HFF-Myc (cell line): ENCODE results near the gene ATN1.

Source experiments
- DNase-seq: peaks from one replicate; pipeline ENCODE4 v3.0.0-alpha.2; 2011; ENCODE audit warnings: low read depth; ENCODE audit errors: extremely low read depth
- H3K4me3 ChIP-seq: replicated peaks from 2 replicates; pipeline ENCODE4 v1.5.1; 2011; ENCODE audit warnings: low read depth, mild to moderate bottlenecking, control low read depth, low read length
- CTCF ChIP-seq: IDR thresholded peaks from 2 replicates; pipeline ENCODE4 v1.5.1; 2012; ENCODE audit warnings: mild to moderate bottlenecking, low read depth, low read length, control low read depth; ENCODE audit errors: missing control alignments

ATN1 gene

DNA sequence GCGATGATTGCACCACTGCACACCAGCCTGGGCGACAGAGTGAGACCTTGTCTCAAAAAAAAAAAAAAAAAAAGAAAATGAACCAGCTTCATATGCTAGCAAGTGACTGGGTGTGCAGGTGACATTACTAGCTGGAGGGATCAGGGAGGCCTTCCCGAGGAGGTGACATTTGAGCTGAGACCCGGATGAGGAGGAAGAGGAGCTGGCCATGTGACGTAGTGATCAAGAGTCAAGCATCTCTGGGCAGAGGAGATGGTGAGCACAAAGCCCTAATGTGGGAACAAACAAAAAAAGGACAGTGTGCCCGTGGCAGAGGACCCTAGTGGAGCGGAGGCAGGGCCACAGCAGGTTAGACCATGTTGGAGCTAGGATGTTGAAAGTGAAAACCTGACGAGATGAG lies 19.9 kb downstream of the ATN1 start:
- H3K4me3 ChIP-seq = no peak overlapping the region
- no peak for DNase-seq
- no peak for TF ChIP-seq CTCF

- DNase-seq = no peak
- H3K4me3 ChIP-seq = no peak overlapping the region
- TF ChIP-seq CTCF = no peak
These were observed 21.3 kb downstream of the ATN1 start for GRCh38 chr12:6948873-6949594.

- H3K4me3 ChIP-seq = no peak overlapping the region
- no peak for TF ChIP-seq CTCF
- DNase-seq = no peak
These were observed 22.6 kb downstream of the ATN1 start for GRCh38 chr12:6950401-6950801.

GRCh38 chr12:6950811-6951540 lies 23.2 kb downstream of the ATN1 start, which contains the start of gene PTPN6:
Gene PTPN6 (plus strand): TSS chr12:6951356. CDS start chr12:6951513, 157 bp downstream.
- DNase-seq = no peak
- H3K4me3 ChIP-seq = no peak within 1 kb of the TSS
- no peak for TF ChIP-seq CTCF

GRCh38 chr12:6951551-6952120 lies 23.9 kb downstream of the ATN1 start:
- no peak overlapping the region for H3K4me3 ChIP-seq
- DNase-seq = no peak
- no peak for TF ChIP-seq CTCF

DNA sequence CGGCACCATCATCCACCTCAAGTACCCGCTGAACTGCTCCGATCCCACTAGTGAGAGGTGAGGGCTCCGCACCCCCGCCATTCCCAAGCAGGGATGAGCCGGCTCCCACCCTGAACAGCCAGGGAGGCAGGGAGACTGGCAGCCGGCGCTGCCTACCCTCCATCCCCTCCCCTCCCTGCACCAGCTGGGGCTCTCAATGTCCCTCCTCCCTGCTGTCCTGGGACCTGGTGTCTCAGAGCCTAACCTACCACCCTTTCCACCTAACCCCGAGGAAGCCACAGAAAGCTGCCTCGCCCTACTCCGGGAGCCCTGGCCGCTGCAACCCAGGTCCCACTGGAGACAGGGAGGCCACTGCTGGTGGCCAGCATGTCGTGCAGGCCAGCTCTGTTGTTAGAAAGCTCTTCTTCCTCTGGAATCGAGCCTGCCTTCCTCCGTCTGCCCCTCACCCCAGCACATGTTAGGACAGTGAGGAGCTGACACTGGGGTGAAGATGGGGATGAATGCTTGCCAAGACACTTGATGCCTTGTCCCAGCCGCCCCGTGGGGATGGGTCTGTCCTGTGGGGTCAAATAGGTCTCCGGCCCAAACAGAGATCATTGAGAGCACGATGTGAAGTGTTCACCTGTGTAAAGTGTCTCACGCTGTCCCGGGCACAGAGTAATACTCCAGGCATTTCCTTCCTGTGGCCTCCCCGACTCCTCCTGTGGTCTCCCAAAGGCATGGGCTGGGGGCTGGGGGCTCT lies 24.5 kb downstream of the ATN1 start:
- no peak overlapping the region for H3K4me3 ChIP-seq
- no peak for TF ChIP-seq CTCF
- DNase-seq = no peak
